SK-N-SH (cell line): ENCODE results near the gene ACBD6. TPM values are rescaled to one million over a fixed set of nuclear protein-coding genes. Genes with fewer than 3 reads are reported as not detected.
"Not testable (repeated sequence)": the region's sequence is repeated elsewhere in the genome, so short reads cannot be mapped to it uniquely, and the experiment has no call there.

Experiments used
- CTCF ChIA-PET: fragments of 300-600, 350-600 bp; formaldehyde crosslinking; extraction: SDS; loops from one replicate; lab custom pipeline; 2021; lab: Yijun Ruan, JAX
- POLR2A ChIA-PET: fragments of 350-600 bp; sonication (Branson Sonifier 250); formaldehyde crosslinking; extraction: SDS; loops from one replicate; lab custom pipeline; 2020; ENCODE audit warnings: antibody characterized with exemption, inconsistent platforms; lab: Yijun Ruan, JAX
- DNase-seq: peaks from one replicate; pipeline ENCODE4 v3.0.0; 2012
- H2AFZ ChIP-seq: fragments of 200-600 bp; sonication (generic); 2 replicates; pipeline ENCODE4 v1.8.1; 2016; ENCODE audit warnings: antibody characterized with exemption, mild to moderate bottlenecking, low read depth
- H3F3A ChIP-seq: fragments of 200-600 bp; sonication (generic); replicated peaks from 2 replicates; pipeline ENCODE3; 2016; ENCODE audit warnings: antibody characterized with exemption, mild to moderate bottlenecking; ENCODE audit not compliant: insufficient read depth
- H3K27ac ChIP-seq, 2 experiments: fragments of 200-500 bp in 1 of 2; fragments of 200-600 bp in 1 of 2; sonication (Bioruptor generic) in 1 of 2; sonication (generic), shearing (Covaris generic) in 1 of 2; 2 replicates each; pipeline versions ENCODE4 v1.5.1 to v1.6.1; 2014 to 2016; ENCODE audit warnings: low read depth in 2 of 2, inconsistent platforms in 1 of 2, low read length in 1 of 2, mild to moderate bottlenecking in 1 of 2, mixed read lengths in 1 of 2
- H3K27me3 ChIP-seq: fragments of 200-600 bp; sonication (generic), shearing (Covaris generic); 2 replicates; pipeline ENCODE4 v1.6.1; 2016; ENCODE audit warnings: mixed run types; ENCODE audit not compliant: insufficient read depth
- H3K36me3 ChIP-seq, 2 experiments: fragments of 200-500 bp in 1 of 2; fragments of 200-600 bp in 1 of 2; sonication (Bioruptor generic) in 1 of 2; sonication (generic) in 1 of 2; replicated peaks in 1 of 2; 2 replicates each; pipeline versions ENCODE3 to v1.5.1; 2014 to 2016; ENCODE audit warnings: low read length in 1 of 2, mild to moderate bottlenecking in 1 of 2; ENCODE audit not compliant: insufficient read depth in 2 of 2, control insufficient read depth in 1 of 2
- H3K4me1 ChIP-seq, 2 experiments: fragments of 200-500 bp in 1 of 2; fragments of 200-600 bp in 1 of 2; sonication (Bioruptor generic) in 1 of 2; sonication (generic), shearing (Covaris generic) in 1 of 2; 2 replicates each; pipeline versions ENCODE4 v1.5.1 to v1.6.1; 2014 to 2016; ENCODE audit warnings: low read depth in 1 of 2, low read length in 1 of 2, mixed run types in 1 of 2; ENCODE audit not compliant: insufficient read depth in 2 of 2, control insufficient read depth in 1 of 2
- H3K4me2 ChIP-seq: fragments of 200-600 bp; sonication (generic), shearing (Covaris generic); 2 replicates; pipeline ENCODE4 v1.6.1; 2017; ENCODE audit warnings: mixed run types
- H3K4me3 ChIP-seq, 2 experiments: fragments of 200-500 bp in 1 of 2; fragments of 200-600 bp in 1 of 2; sonication (Bioruptor generic) in 1 of 2; sonication (generic), shearing (Covaris generic) in 1 of 2; 2 replicates each; pipeline versions ENCODE4 v1.5.1 to v1.8.1; 2014 to 2016; ENCODE audit warnings: low read depth in 2 of 2, inconsistent platforms in 1 of 2, low read length in 1 of 2, mild to moderate bottlenecking in 1 of 2, mixed read lengths in 1 of 2, moderate library complexity in 1 of 2
- H3K79me2 ChIP-seq: fragments of 200-600 bp; sonication (generic); 2 replicates; pipeline ENCODE4 v1.8.1; 2017; ENCODE audit warnings: mild to moderate bottlenecking; ENCODE audit not compliant: insufficient read depth
- H3K9ac ChIP-seq: fragments of 200-600 bp; sonication (generic); 2 replicates; pipeline ENCODE4 v1.6.1; 2017; ENCODE audit warnings: mixed run types
- H3K9me2 ChIP-seq: fragments of 200-600 bp; sonication (generic); 2 replicates; pipeline ENCODE4 v1.6.1; 2017; ENCODE audit warnings: mixed run types
- H3K9me3 ChIP-seq: fragments of 200-600 bp; sonication (generic); 2 replicates; pipeline ENCODE4 v1.6.1; 2017; ENCODE audit warnings: mixed run types, mild to moderate bottlenecking, moderate library complexity
- H4K20me1 ChIP-seq: fragments of 200-600 bp; sonication (generic); 2 replicates; pipeline ENCODE4 v1.6.1; 2017; ENCODE audit warnings: mild to moderate bottlenecking, mixed run types; ENCODE audit not compliant: insufficient read depth
- CTCF ChIP-seq: fragments of 200-600 bp; sonication (generic); IDR thresholded peaks from 2 replicates; pipeline ENCODE4 v1.6.1; 2017; ENCODE audit warnings: antibody characterized with exemption, mild to moderate bottlenecking, moderate library complexity
- EP300 ChIP-seq, 2 experiments: IDR thresholded peaks; 2 replicates each; pipeline versions ENCODE4 v1.4.0 to v1.6.1; 2012; ENCODE audit warnings: borderline replicate concordance in 1 of 2, low read depth in 1 of 2, low read length in 1 of 2
- FOSL2 ChIP-seq: IDR thresholded peaks from 2 replicates; pipeline ENCODE4 v1.4.0; 2012; ENCODE audit warnings: low read depth, mild to moderate bottlenecking, moderate library complexity, borderline replicate concordance
- FOXM1 ChIP-seq: IDR thresholded peaks from 2 replicates; pipeline ENCODE4 v1.4.0; 2012; ENCODE audit warnings: low read depth, mild to moderate bottlenecking
- GATA2 ChIP-seq: sonication (generic); formaldehyde crosslinking; IDR thresholded peaks from 2 replicates; pipeline ENCODE4 v1.5.0; 2020; ENCODE audit warnings: mild to moderate bottlenecking, missing genetic modification reagents
- IRF3 ChIP-seq: fragments of 150-350 bp; IDR thresholded peaks from 2 replicates; pipeline ENCODE4 v1.6.1; 2016; ENCODE audit warnings: mild to moderate bottlenecking, low read depth, low read length
- NFIC ChIP-seq: IDR thresholded peaks from 2 replicates; pipeline ENCODE4 v1.4.0; 2012; ENCODE audit warnings: borderline replicate concordance
- NRF1 ChIP-seq: IDR thresholded peaks from 2 replicates; pipeline ENCODE4 v1.6.1; 2012; ENCODE audit warnings: low read depth, mild to moderate bottlenecking, low read length
- RAD21 ChIP-seq: IDR thresholded peaks from 2 replicates; pipeline ENCODE4 v1.6.1; 2012; ENCODE audit warnings: mild to moderate bottlenecking, low read length
- RXRA ChIP-seq: IDR thresholded peaks from 2 replicates; pipeline ENCODE4 v1.4.0; 2012; ENCODE audit warnings: low read depth, mild to moderate bottlenecking, borderline replicate concordance
- SMC3 ChIP-seq: IDR thresholded peaks from 2 replicates; pipeline ENCODE4 v1.6.1; 2012; ENCODE audit warnings: low read depth, low read length, improper control_type of control experiment
- USF1 ChIP-seq: IDR thresholded peaks from 2 replicates; pipeline ENCODE4 v1.4.0; 2012; ENCODE audit warnings: low read depth, borderline replicate concordance
- USF2 ChIP-seq: fragments of 150-350 bp; IDR thresholded peaks from 2 replicates; pipeline ENCODE4 v1.6.1; 2017; ENCODE audit warnings: antibody characterized with exemption, low read length, low read depth, borderline replicate concordance
- WGBS: methylation state at CpG from one replicate; pipeline ENCODE4 v1.1.6; 2017; ENCODE audit warnings: low lambda C conversion rate; 5-methylcytosine and 5-hydroxymethylcytosine counted together
- polyA plus RNA-seq, 3 experiments: library from polyadenylated mRNA; depleted of rRNA; stranded (reverse); fragments of >200 nt; gene quantifications; 2 replicates each; pipeline ENCODE4 v1.2.3, GENCODE V29; 2012

Gene ACBD6
- polyA plus RNA-seq, 1 of the 3 experiments (the other 2 are of a cell fraction) = 60.9 TPM

- Histone ChIP-seq H2AFZ (no peak overlapping the region), H3K27ac (no peak overlapping the region), H4K20me1 (no peaks in the 10 kb centered on the region), H3K4me1 (peaks cover 0 to 14% of the 10 kb centered on the region in 2 experiments; a peak in 2 of 4 replicates), H3K9me3 (no peaks in the 10 kb centered on the region), H3K4me2 (no peak overlapping the region), H3F3A (peaks cover 4% of the 10 kb centered on the region), H3K27me3 (no peaks in the 10 kb centered on the region), H3K36me3 (peaks cover 0 to 9% of the 10 kb centered on the region in 2 experiments), H3K9ac (no peak overlapping the region), H3K79me2 (no peaks in the 10 kb centered on the region; the same call in 1 of the 2 replicates), H3K4me3 (no peak overlapping the region), H3K9me2 (no peaks in the 10 kb centered on the region)
- DNase-seq = no peak
- POLR2A ChIA-PET = no interaction called here
- TF ChIP-seq USF1 = no peak
- 86% methylated on average over 1 of the region's 1 CpG for WGBS
- CTCF ChIA-PET = interaction anchor here (0.8 kb wide), 1 partner anchor 233 kb away, joined by 3 read pairs; no protein-coding TSS in a partner anchor
These were observed 80.8 kb downstream of the ACBD6 start for GRCh38 chr1:180421614-180422013.

GRCh38 chr1:180421145-180421544 lies 81.2 kb downstream of the ACBD6 start:
- H3K79me2 ChIP-seq, H3K9ac ChIP-seq, H3K36me3 ChIP-seq, H3K4me2 ChIP-seq, H3K27me3 ChIP-seq, H3K4me3 ChIP-seq, H3F3A ChIP-seq, CTCF ChIA-PET, H3K9me2 ChIP-seq, H4K20me1 ChIP-seq, H3K27ac ChIP-seq, DNase-seq, POLR2A ChIA-PET, H3K9me3 ChIP-seq, H2AFZ ChIP-seq: not testable (repeated sequence)
- peaks cover 0 to 13% of the 10 kb centered on the region in 2 experiments; a peak in 2 of 4 replicates for H3K4me1 ChIP-seq
- 96% methylated on average over 1 of the region's 1 CpG for WGBS

GRCh38 chr1:180415985-180416633 lies 86.3 kb downstream of the ACBD6 start:
- Histone ChIP-seq H2AFZ (no peak overlapping the region), H3K27me3 (no peaks in the 10 kb centered on the region), H3K9me2 (no peaks in the 10 kb centered on the region), H3F3A (no peaks in the 10 kb centered on the region), H4K20me1 (no peaks in the 10 kb centered on the region), H3K27ac (no peak overlapping the region), H3K79me2 (no peaks in the 10 kb centered on the region), H3K36me3 (peaks cover 7 to 8% of the 10 kb centered on the region in 2 experiments), H3K9ac (no peak overlapping the region), H3K4me3 (no peak overlapping the region; a peak in 1 of 4 replicates), H3K9me3 (no peaks in the 10 kb centered on the region), H3K4me1 (no peaks in the 10 kb centered on the region), H3K4me2 (no peak overlapping the region)
- ChIA-PET POLR2A (no interaction called here), CTCF (interaction anchor here (0.6 to 6.7 kb wide), 43 partner anchors 8 to 271 kb away, joined by 3 to 62 read pairs (median 4); no protein-coding TSS in a partner anchor)
- 68% methylated on average over 2 of the region's 2 CpGs for WGBS
- TF ChIP-seq FOXM1 (no peak), EP300 (IDR thresholded peaks at IDR 0.05; ENCODE audit: borderline replicate concordance in 1 of 2, low read depth in 1 of 2, low read length in 1 of 2) (no peak), RAD21 (peak; percentile 80), RXRA (no peak), GATA2 (CRISPR knock-in tag) (no peak), SMC3 (peak; percentile 48; the same call in 1 of the 2 replicates), CTCF (peak; percentile 71), NFIC (no peak), IRF3 (no peak), NRF1 (no peak), FOSL2 (no peak), USF2 (no peak)
- DNase-seq = peak; percentile 51
